GM12878 (cell line): ENCODE results near the gene ZBTB24. TPM values are rescaled to one million over a fixed set of nuclear protein-coding genes. Genes with fewer than 3 reads are reported as not detected.
"Not testable (repeated sequence)": the region's sequence is repeated elsewhere in the genome, so short reads cannot be mapped to it uniquely, and the experiment has no call there.

Experiments
- ATAC-seq: fragments of 200-7000 bp; cut with Tn5 transposase; 3 replicates; pipeline ENCODE4 v1.9.1; 2020; ENCODE audit warnings: mild to moderate bottlenecking, moderate library complexity
- BruUV-seq: library from RNA; stranded (reverse); fragments of 400-500 nt; replicated peaks from 2 replicates; lab custom pipeline; 2021; lab: Mats Ljungman, UMichigan
- CTCF ChIA-PET: fragments of 300-600 bp; sonication (Branson Sonifier 250); formaldehyde crosslinking; extraction: SDS; loops from one replicate; lab custom pipeline; 2021; ENCODE audit warnings: inconsistent platforms; lab: Yijun Ruan, JAX
- POLR2A ChIA-PET: fragments of 350-600 bp; formaldehyde crosslinking; extraction: SDS; loops from one replicate; lab custom pipeline; 2021; ENCODE audit warnings: inconsistent platforms; lab: Charles Lee
- RAD21 ChIA-PET: fragments of 300-600 bp; sonication (Branson Sonifier 250); formaldehyde crosslinking; loops from one replicate; lab custom pipeline; 2023; ENCODE audit warnings: antibody characterized with exemption; ENCODE audit not compliant: unreplicated experiment; lab: Charles Lee
- SMC1A ChIA-PET: fragments of 300-600 bp; sonication (Branson Sonifier 250); formaldehyde crosslinking; loops from one replicate; lab custom pipeline; 2023; ENCODE audit not compliant: unreplicated experiment, uncharacterized antibody; lab: Charles Lee
- DNase-seq: peaks from one replicate; pipeline ENCODE4 v3.0.0-alpha.2; 2011; ENCODE audit warnings: low read depth, low spot score
- FAIRE-seq: peaks from 3 replicates; lab custom pipeline; 2011; peaks lifted over from hg19 to GRCh38; lab: Jason Lieb, UNC
- H2AFZ ChIP-seq: 2 replicates; pipeline ENCODE4 v1.6.0; 2011; ENCODE audit warnings: low read depth, low read length, control low read depth; ENCODE audit not compliant: control insufficient read depth
- H3K27ac ChIP-seq: 2 replicates; pipeline ENCODE4 v1.5.1; 2011; ENCODE audit warnings: control low read depth; ENCODE audit not compliant: control insufficient read depth, insufficient read depth
- H3K27me3 ChIP-seq, 2 experiments: replicated peaks in 1 of 2; 2 replicates each; pipeline versions ENCODE4 v1.6.0 to v1.6.1; 2011; ENCODE audit warnings: low read length in 1 of 2; ENCODE audit not compliant: control insufficient read depth in 2 of 2, insufficient read depth in 2 of 2
- H3K36me3 ChIP-seq, 2 experiments: 2 replicates each; pipeline ENCODE4 v1.5.1; 2011; ENCODE audit warnings: low read length in 1 of 2; ENCODE audit not compliant: control insufficient read depth in 2 of 2, insufficient read depth in 2 of 2
- H3K4me1 ChIP-seq: 2 replicates; pipeline ENCODE4 v1.6.1; 2011; ENCODE audit warnings: mild to moderate bottlenecking, low read length, moderate library complexity, mixed read lengths; ENCODE audit not compliant: control insufficient read depth, insufficient read depth
- H3K4me2 ChIP-seq: 2 replicates; pipeline ENCODE4 v1.6.0; 2011; ENCODE audit warnings: control low read depth; ENCODE audit not compliant: control insufficient read depth, insufficient read depth
- H3K4me3 ChIP-seq: fragments of 200-600 bp; sonication (generic); 2 replicates; pipeline ENCODE4 v1.5.1; 2016
- H3K79me2 ChIP-seq: 2 replicates; pipeline ENCODE4 v1.6.0; 2011; ENCODE audit warnings: low read length; ENCODE audit not compliant: control insufficient read depth, insufficient read depth
- H3K9ac ChIP-seq: 2 replicates; pipeline ENCODE4 v1.8.0; 2011; ENCODE audit warnings: low read length, control low read depth, mixed read lengths; ENCODE audit not compliant: control insufficient read depth, insufficient read depth
- H3K9me3 ChIP-seq: replicated peaks from 3 replicates; pipeline ENCODE4 v1.5.1; 2011; ENCODE audit warnings: mild to moderate bottlenecking, low read length; ENCODE audit not compliant: control insufficient read depth, insufficient read depth
- H4K20me1 ChIP-seq: 2 replicates; pipeline ENCODE4 v1.6.0; 2011; ENCODE audit not compliant: control insufficient read depth, insufficient read depth
- BACH1 ChIP-seq: fragments of 450-650 bp; IDR thresholded peaks from 2 replicates; pipeline ENCODE4 v1.6.1; 2017; ENCODE audit warnings: mild to moderate bottlenecking, borderline replicate concordance
- BMI1 ChIP-seq: fragments of 450-650 bp; IDR thresholded peaks from 2 replicates; pipeline ENCODE4 v1.6.1; 2016; ENCODE audit warnings: mild to moderate bottlenecking, moderate library complexity, borderline replicate concordance
- CHD1 ChIP-seq: IDR thresholded peaks from 2 replicates; pipeline ENCODE4 v1.6.1; 2012; ENCODE audit warnings: low read depth, low read length, improper control_type of control experiment
- CREB1 ChIP-seq: IDR thresholded peaks from 2 replicates; pipeline ENCODE4 v1.6.1; 2012; ENCODE audit warnings: low read depth, mild to moderate bottlenecking, inconsistent platforms
- CREM ChIP-seq: IDR thresholded peaks from 2 replicates; pipeline ENCODE4 v1.6.1; 2014; ENCODE audit warnings: antibody characterized with exemption, low read depth
- NFYA ChIP-seq: IDR thresholded peaks from 2 replicates; pipeline ENCODE4 v1.6.1; 2011; ENCODE audit warnings: low read depth, mild to moderate bottlenecking, low read length, improper control_type of control experiment, borderline replicate concordance
- SIN3A ChIP-seq: IDR thresholded peaks from 2 replicates; pipeline ENCODE4 v1.6.1; 2012; ENCODE audit warnings: low read depth, low read length, improper control_type of control experiment
- SPI1 ChIP-seq: IDR thresholded peaks from 2 replicates; pipeline ENCODE4 v1.6.1; 2011; ENCODE audit warnings: low read depth, mild to moderate bottlenecking, low read length, moderate library complexity, borderline replicate concordance; ENCODE audit not compliant: insufficient read depth
- ZNF24 ChIP-seq: fragments of 450-650 bp; IDR thresholded peaks from 2 replicates; pipeline ENCODE4 v1.6.1; 2017; ENCODE audit warnings: antibody characterized with exemption, mild to moderate bottlenecking
- WGBS: methylation state at CpG from one replicate; pipeline ENCODE4 v1.1.6; 2016; ENCODE audit warnings: low lambda C conversion rate; ENCODE audit not compliant: insufficient replicate concordance, insufficient coverage; ENCODE audit errors: missing lambda C conversion rate; 5-methylcytosine and 5-hydroxymethylcytosine counted together
- in situ Hi-C: fragments of 300-500 bp; cut with MboI; formaldehyde crosslinking; loops from 9 replicates; pipeline ENCODE4 v1.14.3; 2018; ENCODE audit warnings: mixed read lengths
- intact Hi-C: fragments of 100-400 bp; cut with micrococcal nuclease; formaldehyde crosslinking; loops from one replicate; pipeline ENCODE4 v1.14.2; 2022; ENCODE audit not compliant: unreplicated experiment
- polyA plus RNA-seq, 11 experiments: library from polyadenylated mRNA; depleted of rRNA in 4 of 11; unstranded in 6 of 11; stranded (reverse) in 5 of 11; fragments of >200 nt; fragmentation: Nextera tagmentation in 4 of 11; fragmentation: Illumina TruSeq in 1 of 11; extraction: Ambion mirVana in 4 of 11; extraction: Trizol in 1 of 11; gene quantifications; 1 replicate in 1 of 11; 2 replicates in 10 of 11; pipeline versions ENCODE4 v1.2.1 to v1.2.3, GENCODE V29; 2011 to 2016; ENCODE audit warnings: inconsistent platforms in 2 of 11, missing spikeins in 2 of 11, low read depth in 1 of 11
- total RNA-seq, 4 experiments: library from RNA; depleted of rRNA in 3 of 4; stranded (reverse); fragments of >200 nt in 3 of 4; fragmentation: Illumina TruSeq in 1 of 4; extraction: Trizol in 1 of 4; gene quantifications; 2 replicates each; pipeline versions ENCODE4 v1.2.1 to v1.2.3, GENCODE V29; 2013 to 2021

ZBTB24 gene
- total and polyA plus RNA-seq, 10 of the 15 experiments (the other 5 are each of a cell fraction or from before 2014, with no cell fraction given), result 2.9 to 17.7 (median 8.5) TPM

DNA sequence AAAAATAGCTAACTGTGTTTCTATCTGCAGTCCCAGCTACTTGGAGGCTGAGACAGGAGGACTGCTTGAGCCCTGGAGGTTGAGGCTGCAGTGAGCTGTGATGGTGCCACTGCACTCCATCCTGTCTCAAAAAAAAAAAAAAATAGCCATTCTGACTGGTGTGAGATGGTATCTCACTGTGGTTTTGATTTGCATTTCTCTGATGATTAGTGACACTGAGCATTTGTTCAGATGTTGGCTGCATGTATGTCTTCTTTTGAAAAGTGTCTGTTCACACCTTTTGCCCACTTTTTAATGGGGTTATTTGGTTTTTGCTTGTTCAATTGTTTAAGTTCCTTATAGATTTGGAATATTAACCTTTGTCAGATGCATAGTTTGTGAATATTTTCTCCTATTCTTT lies 36.6 kb upstream of the ZBTB24 start:
- ATAC-seq, result peak; percentile 53; the same call in 2 of the 3 replicates
- FAIRE-seq, BruUV-seq, H3K9me3 ChIP-seq, RAD21 ChIA-PET, H3K4me3 ChIP-seq, H3K9ac ChIP-seq, intact Hi-C loops, H3K4me1 ChIP-seq, DNase-seq, H3K27me3 ChIP-seq, H2AFZ ChIP-seq, H3K4me2 ChIP-seq, H3K79me2 ChIP-seq, H3K36me3 ChIP-seq, H4K20me1 ChIP-seq, H3K27ac ChIP-seq: not testable (repeated sequence)
- POLR2A ChIA-PET, result interaction anchor here (0.7 kb wide), 1 partner anchor 520 kb away, joined by 3 read pairs; no protein-coding TSS in a partner anchor
- in situ Hi-C loops, result loop anchor here (10.0 kb wide), 1 partner anchor 175 kb away; the partner anchor contains the start of genes AK9 and FIG4
- CTCF ChIA-PET, result interaction anchor here (0.6 to 2.8 kb wide), 3 partner anchors 135 to 520 kb away, joined by 4 to 8 read pairs (median 4); no protein-coding TSS in a partner anchor
- SMC1A ChIA-PET, result interaction anchor here (0.5 to 1.1 kb wide), 2 partner anchors 51 to 61 kb away, joined by 3 read pairs; no protein-coding TSS in a partner anchor

DNA sequence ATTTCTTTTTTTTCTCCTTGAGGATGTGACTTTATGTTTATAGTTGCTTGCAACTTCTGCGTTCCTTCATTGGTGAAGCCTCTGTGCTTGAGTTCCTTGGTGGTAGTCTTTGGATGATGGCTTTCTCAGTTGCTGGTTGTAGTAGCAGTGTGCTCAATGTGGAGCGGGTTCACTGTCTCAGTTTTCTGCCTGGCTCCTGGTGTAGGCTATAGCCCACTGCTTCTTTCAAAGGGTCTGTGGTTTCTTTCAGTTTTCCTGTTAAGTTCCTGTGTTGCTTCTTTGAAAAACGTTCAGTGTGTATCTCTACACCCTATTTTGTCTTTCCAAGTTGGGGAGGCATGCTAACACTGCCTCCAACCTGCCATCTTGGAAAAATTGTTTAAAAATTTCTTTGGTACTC lies 33.9 kb upstream of the ZBTB24 start:
- WGBS, result 55% methylated on average over 3 of the region's 3 CpGs
- in situ Hi-C loops (no loop called here), intact Hi-C loops (no loop called here)
- no TSS peak for BruUV-seq
- Histone ChIP-seq H3K4me2 (no peak overlapping the region), H2AFZ (no peak overlapping the region), H4K20me1 (no peaks in the 10 kb centered on the region), H3K36me3 (no peaks in the 10 kb centered on the region), H3K79me2 (no peaks in the 10 kb centered on the region), H3K9ac (no peak overlapping the region), H3K27me3 (no peaks in the 10 kb centered on the region), H3K27ac (no peak overlapping the region), H3K4me1 (no peaks in the 10 kb centered on the region), H3K4me3 (no peak overlapping the region), H3K9me3 (no peaks in the 10 kb centered on the region; the same call in 2 of the 3 replicates)
- ChIA-PET RAD21 (no interaction called here), SMC1A (interaction anchor here (0.8 kb wide), 1 partner anchor 9 kb away, joined by 3 read pairs; no protein-coding TSS in a partner anchor), CTCF (no interaction called here), POLR2A (no interaction called here)
- ATAC-seq (no peak), DNase-seq (no peak), FAIRE-seq (no peak)
- TF ChIP-seq BMI1 (no peak), CHD1 (no peak), ZNF24 (no peak), CREB1 (no peak), CREM (no peak), NFYA (no peak), SPI1 (no peak), BACH1 (no peak), SIN3A (no peak)
